RPMI7951 (cell line): ENCODE results near the gene MRPL44. TPM values are rescaled to one million over a fixed set of nuclear protein-coding genes. Genes with fewer than 3 reads are reported as not detected.

Experiments used
- DNase-seq: peaks from one replicate; pipeline ENCODE4 v3.0.0-alpha.2; 2012; ENCODE audit warnings: low read depth
- total RNA-seq: library from RNA; depleted of rRNA; stranded (reverse); fragments of >200 nt; shearing (Covaris generic); gene quantifications from 2 replicates; pipeline ENCODE4 v1.2.3, GENCODE V29; 2014; rRNA removed

The MRPL44 gene
- total RNA-seq, 1 experiment from 2014 or later, result 40.9 TPM

- DNase-seq, result no peak
Observed at GRCh38 chr2:224008702-224009261, 51.5 kb downstream of the MRPL44 start.

GRCh38 chr2:224009605-224010315 is 52.5 kb downstream of the MRPL44 start:
- no peak for DNase-seq

GRCh38 chr2:224011837-224012236 is 54.6 kb downstream of the MRPL44 start:
- no peak for DNase-seq

- no peak for DNase-seq
Observed at GRCh38 chr2:224014336-224014735, 57.1 kb downstream of the MRPL44 start.

DNA sequence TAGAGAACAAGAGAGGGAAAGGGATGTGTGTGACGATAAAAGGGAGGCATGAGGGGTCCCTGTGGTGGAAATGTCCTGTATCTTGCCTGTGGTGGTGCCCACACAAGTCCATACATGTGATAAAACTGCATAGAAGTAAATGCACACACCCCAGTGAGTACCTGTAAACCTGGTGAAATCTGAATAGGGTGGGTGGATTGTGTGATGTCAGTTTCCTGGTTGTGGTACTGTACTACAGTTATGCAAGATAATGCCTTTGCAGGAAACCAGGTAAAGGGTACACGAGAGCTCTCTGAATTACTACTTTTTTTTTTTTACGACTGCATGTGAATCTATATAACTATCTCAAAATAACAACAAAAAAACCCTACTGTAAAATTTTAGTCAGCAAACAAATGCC is 59.7 kb downstream of the MRPL44 start:
- no peak for DNase-seq

Other genes starting within 250 kb of the MRPL44 start
- 2.0 and 3.2 TPM in 2 replicates for gene AP1S3, start 119.9 kb upstream of the MRPL44 start, total RNA-seq
- 39.1 and 45.7 TPM in 2 replicates for gene WDFY1, start 12.1 kb upstream of the MRPL44 start, total RNA-seq
- gene SERPINE2, start 81.8 kb downstream of the MRPL44 start, total RNA-seq, result 134 and 173 TPM in 2 replicates